SJCRH30 (cell line): ENCODE measurements around the gene SIGLEC7. TPM values are rescaled to one million over a fixed set of nuclear protein-coding genes. Genes with fewer than 3 reads are reported as not detected.

ENCODE experiments used
- DNase-seq, 2 experiments: peaks; one replicate each; pipeline ENCODE4 v3.0.0-alpha.2; 2015 to 2020
- H3K27ac ChIP-seq: fragments of 250-450 bp; sonication (Bioruptor Pico); 2 replicates; pipeline ENCODE4 v1.5.1; 2020; ENCODE audit warnings: mild to moderate bottlenecking, moderate library complexity
- H3K27me3 ChIP-seq: fragments of 250-450 bp; sonication (Bioruptor Pico); 2 replicates; pipeline ENCODE4 v1.5.1; 2020; ENCODE audit warnings: mild to moderate bottlenecking, moderate library complexity
- H3K36me3 ChIP-seq: fragments of 250-450 bp; sonication (Bioruptor Pico); 2 replicates; pipeline ENCODE4 v1.5.1; 2020; ENCODE audit warnings: mild to moderate bottlenecking, moderate library complexity
- H3K4me1 ChIP-seq: fragments of 250-450 bp; sonication (Bioruptor Pico); 2 replicates; pipeline ENCODE4 v1.5.1; 2020; ENCODE audit warnings: mild to moderate bottlenecking, moderate library complexity
- H3K4me3 ChIP-seq: fragments of 250-450 bp; sonication (Bioruptor Pico); 2 replicates; pipeline ENCODE4 v1.5.1; 2020; ENCODE audit warnings: mild to moderate bottlenecking, moderate library complexity
- H3K9me3 ChIP-seq: fragments of 250-450 bp; sonication (Bioruptor Pico); replicated peaks from 2 replicates; pipeline ENCODE4 v1.5.1; 2020; ENCODE audit warnings: mild to moderate bottlenecking, moderate library complexity
- total RNA-seq: library from RNA; depleted of rRNA; stranded (reverse); fragments of >200 nt; shearing (Covaris generic); gene quantifications from 2 replicates; pipeline ENCODE4 v1.2.3, GENCODE V29; 2014

SIGLEC7 gene
- total RNA-seq, 1 experiment from 2014 or later = not detected

- Histone ChIP-seq H3K9me3 (no peaks in the 10 kb centered on the region), H3K36me3 (no peaks in the 10 kb centered on the region), H3K4me3 (no peak overlapping the region), H3K27me3 (peaks cover 19% of the 10 kb centered on the region; the same call in 1 of the 2 replicates), H3K27ac (no peak overlapping the region), H3K4me1 (0 out of 2 replicates have a peak, but pooled peaks cover 3% of the 10 kb centered on the region)
- no peak for DNase-seq
Observed at GRCh38 chr19:51124216-51124615, 17.9 kb upstream of the SIGLEC7 start.

- H3K27me3 ChIP-seq = peaks cover 21% of the 10 kb centered on the region
- no peak within 1 kb of the TSS for H3K4me3 ChIP-seq
- H3K36me3 ChIP-seq = no peaks in the 10 kb centered on the region
- H3K4me1 ChIP-seq = 0 out of 2 replicates have a peak, but pooled peaks cover 3% of the 10 kb centered on the region
- H3K9me3 ChIP-seq = no peaks in the 10 kb centered on the region
- H3K27ac ChIP-seq = no peak within 1 kb of the TSS
- DNase-seq = no peak
Observed at GRCh38 chr19:51124729-51125128, 17.4 kb upstream of the SIGLEC7 start, which contains the start of gene SIGLEC9. SIGLEC9 (plus strand) TSS chr19:51124906; CDS start chr19:51124975, 69 bp downstream.

- Histone ChIP-seq H3K36me3 (no peaks in the 10 kb centered on the region), H3K27me3 (peaks cover 20% of the 10 kb centered on the region), H3K27ac (no peak overlapping the region), H3K9me3 (no peaks in the 10 kb centered on the region), H3K4me1 (0 out of 2 replicates have a peak, but pooled peaks cover 3% of the 10 kb centered on the region), H3K4me3 (no peak overlapping the region)
- DNase-seq = no peak
Observed at GRCh38 chr19:51125421-51126075, 16.6 kb upstream of the SIGLEC7 start.

- peaks cover 16% of the 10 kb centered on the region for H3K27me3 ChIP-seq
- H3K36me3 ChIP-seq = no peaks in the 10 kb centered on the region
- no peak overlapping the region for H3K4me3 ChIP-seq
- no peaks in the 10 kb centered on the region for H3K9me3 ChIP-seq
- 0 out of 2 replicates have a peak, but pooled peaks cover 3% of the 10 kb centered on the region for H3K4me1 ChIP-seq
- H3K27ac ChIP-seq = no peak overlapping the region
- DNase-seq = no peak
Observed at GRCh38 chr19:51127032-51127431, 15.1 kb upstream of the SIGLEC7 start.

- peak in 1 of 2 experiments; percentile 16 for DNase-seq
- no peaks in the 10 kb centered on the region for H3K36me3 ChIP-seq
- H3K9me3 ChIP-seq = no peaks in the 10 kb centered on the region
- 0 out of 2 replicates have a peak, but pooled peaks cover 3% of the 10 kb centered on the region for H3K4me1 ChIP-seq
- H3K27me3 ChIP-seq = peaks cover 16% of the 10 kb centered on the region
- no peak overlapping the region for H3K4me3 ChIP-seq
- H3K27ac ChIP-seq = no peak overlapping the region
Observed at GRCh38 chr19:51127755-51128154, 14.3 kb upstream of the SIGLEC7 start.

GRCh38 chr19:51128227-51128626 is 13.9 kb upstream of the SIGLEC7 start:
- H3K4me1 ChIP-seq = 0 out of 2 replicates have a peak, but pooled peaks cover 3% of the 10 kb centered on the region
- no peaks in the 10 kb centered on the region for H3K9me3 ChIP-seq
- H3K27ac ChIP-seq = no peak overlapping the region
- H3K4me3 ChIP-seq = no peak overlapping the region
- DNase-seq = no peak
- peaks cover 16% of the 10 kb centered on the region for H3K27me3 ChIP-seq
- H3K36me3 ChIP-seq = no peaks in the 10 kb centered on the region

GRCh38 chr19:51129716-51130115 is 12.4 kb upstream of the SIGLEC7 start:
- Histone ChIP-seq H3K4me1 (0 out of 2 replicates have a peak, but pooled peaks cover 3% of the 10 kb centered on the region), H3K36me3 (no peaks in the 10 kb centered on the region), H3K27me3 (peaks cover 16% of the 10 kb centered on the region), H3K4me3 (no peak overlapping the region), H3K9me3 (no peaks in the 10 kb centered on the region), H3K27ac (no peak overlapping the region)
- no peak for DNase-seq

- H3K9me3 ChIP-seq = no peaks in the 10 kb centered on the region
- H3K27ac ChIP-seq = no peak overlapping the region
- H3K4me1 ChIP-seq = 0 out of 2 replicates have a peak, but pooled peaks cover 3% of the 10 kb centered on the region
- H3K27me3 ChIP-seq = peaks cover 11% of the 10 kb centered on the region
- no peak overlapping the region for H3K4me3 ChIP-seq
- H3K36me3 ChIP-seq = no peaks in the 10 kb centered on the region
- no peak for DNase-seq
Observed at GRCh38 chr19:51131780-51132680, 10.1 kb upstream of the SIGLEC7 start.

- Histone ChIP-seq H3K27ac (no peak overlapping the region), H3K4me1 (no peaks in the 10 kb centered on the region), H3K9me3 (no peaks in the 10 kb centered on the region), H3K4me3 (no peak overlapping the region), H3K27me3 (peaks cover 8% of the 10 kb centered on the region), H3K36me3 (no peaks in the 10 kb centered on the region)
- no peak for DNase-seq
Observed at GRCh38 chr19:51135004-51135403, 7.1 kb upstream of the SIGLEC7 start.

GRCh38 chr19:51135986-51136762 is 5.9 kb upstream of the SIGLEC7 start:
- no peak overlapping the region for H3K27ac ChIP-seq
- H3K4me1 ChIP-seq = no peaks in the 10 kb centered on the region
- no peak overlapping the region for H3K4me3 ChIP-seq
- H3K9me3 ChIP-seq = no peaks in the 10 kb centered on the region
- no peak for DNase-seq
- H3K36me3 ChIP-seq = no peaks in the 10 kb centered on the region
- peaks cover 12% of the 10 kb centered on the region for H3K27me3 ChIP-seq

- H3K27ac ChIP-seq = no peak overlapping the region
- H3K27me3 ChIP-seq = peaks cover 12% of the 10 kb centered on the region
- H3K4me1 ChIP-seq = no peaks in the 10 kb centered on the region
- no peaks in the 10 kb centered on the region for H3K36me3 ChIP-seq
- H3K4me3 ChIP-seq = no peak overlapping the region
- no peaks in the 10 kb centered on the region for H3K9me3 ChIP-seq
- no peak for DNase-seq
Observed at GRCh38 chr19:51136851-51137551, 5.1 kb upstream of the SIGLEC7 start.

- Histone ChIP-seq H3K4me3 (no peak overlapping the region), H3K27ac (no peak overlapping the region), H3K36me3 (no peaks in the 10 kb centered on the region), H3K27me3 (peaks cover 16% of the 10 kb centered on the region), H3K4me1 (no peaks in the 10 kb centered on the region), H3K9me3 (no peaks in the 10 kb centered on the region)
- no peak for DNase-seq
Observed at GRCh38 chr19:51137792-51138425, 4.2 kb upstream of the SIGLEC7 start.

- DNase-seq = no peak
- Histone ChIP-seq H3K4me3 (no peak overlapping the region), H3K36me3 (no peaks in the 10 kb centered on the region), H3K9me3 (no peaks in the 10 kb centered on the region), H3K4me1 (no peaks in the 10 kb centered on the region), H3K27ac (no peak overlapping the region), H3K27me3 (peaks cover 16% of the 10 kb centered on the region)
Observed at GRCh38 chr19:51138549-51138979, 3.5 kb upstream of the SIGLEC7 start.
